Measurements from ENCODE around the gene HIF1A. TPM values are rescaled to one million over a fixed set of nuclear protein-coding genes. Genes with fewer than 3 reads are reported as not detected.
A peak's percentile ranks its signal among the peaks of the same experiment; 100 is the strongest.
"Not testable (repeated sequence)": the region's sequence is repeated elsewhere in the genome, so short reads cannot be mapped to it uniquely, and the experiment has no call there.

Gene HIF1A
- 100 to 1,000 TPM; 398 to 417 TPM for total RNA-seq

- H3K4me1 Mint-ChIP-seq (ENCODE audit: low read depth), result peaks cover 44% of the 10 kb centered on the region
- H3K27ac Mint-ChIP-seq, result peak within 1 kb of the TSS; percentile 93
- peak within 1 kb of the TSS; percentile 94 for H3K4me3 Mint-ChIP-seq
- H3K36me3 Mint-ChIP-seq (ENCODE audit: low read depth), result peaks cover 40% of the 10 kb centered on the region
- DNase-seq, result peak; percentile 98
- CTCF ChIA-PET, result interaction anchor here (0.6 to 0.9 kb wide), 3 partner anchors 13 to 100 kb away, joined by 3 to 5 read pairs (median 3); no protein-coding TSS in a partner anchor
- H3K9me3 Mint-ChIP-seq, result no peaks in the 10 kb centered on the region
- H3K27me3 Mint-ChIP-seq (ENCODE audit: low read depth), result no peaks in the 10 kb centered on the region
- intact Hi-C loops (cut with micrococcal nuclease), result loop anchor here (1.0 to 10.0 kb wide), 14 partner anchors 24 to 1450 kb away; partner anchors contain the start of gene PPM1A
Observed at GRCh38 chr14:61694830-61695694, at the start of gene HIF1A. Gene HIF1A, plus strand, starts transcription at chr14:61695513. Its CDS starts 292 bp downstream, at chr14:61695805.

- Mint-ChIP-seq H3K4me3 (no peak overlapping the region), H3K36me3 (ENCODE audit: low read depth) (no peaks in the 10 kb centered on the region), H3K4me1 (ENCODE audit: low read depth) (peaks cover 42% of the 10 kb centered on the region), H3K27ac (no peak overlapping the region), H3K9me3 (no peaks in the 10 kb centered on the region), H3K27me3 (ENCODE audit: low read depth) (no peaks in the 10 kb centered on the region)
- no peak for DNase-seq
- CTCF ChIA-PET, result no interaction called here
- intact Hi-C loops (cut with micrococcal nuclease), result no loop called here
Observed at GRCh38 chr14:61646366-61647116, 48.8 kb upstream of the HIF1A start.

- Mint-ChIP-seq H3K4me1 (ENCODE audit: low read depth) (peaks cover 37% of the 10 kb centered on the region), H3K27ac (no peak overlapping the region), H3K27me3 (ENCODE audit: low read depth) (no peaks in the 10 kb centered on the region), H3K36me3 (ENCODE audit: low read depth) (no peaks in the 10 kb centered on the region), H3K9me3 (no peaks in the 10 kb centered on the region), H3K4me3 (no peak overlapping the region)
- no peak for DNase-seq
- CTCF ChIA-PET, result interaction anchor here (0.7 to 1.4 kb wide), 3 partner anchors 9 to 51 kb away, joined by 3 to 4 read pairs (median 3); no protein-coding TSS in a partner anchor
- intact Hi-C loops (cut with micrococcal nuclease), result no loop called here
Observed at GRCh38 chr14:61647704-61648103, 47.6 kb upstream of the HIF1A start.

GRCh38 chr14:61648377-61648776, 46.9 kb upstream of the HIF1A start:
- DNase-seq, result no peak
- Mint-ChIP-seq H3K4me3 (no peak overlapping the region), H3K27me3 (ENCODE audit: low read depth) (no peaks in the 10 kb centered on the region), H3K4me1 (ENCODE audit: low read depth) (peaks cover 33% of the 10 kb centered on the region), H3K27ac (no peak overlapping the region), H3K9me3 (no peaks in the 10 kb centered on the region), H3K36me3 (ENCODE audit: low read depth) (no peaks in the 10 kb centered on the region)
- intact Hi-C loops (cut with micrococcal nuclease), result no loop called here
- CTCF ChIA-PET, result interaction anchor here (0.7 to 1.4 kb wide), 3 partner anchors 8 to 19 kb away, joined by 3 to 6 read pairs (median 4); no protein-coding TSS in a partner anchor

GRCh38 chr14:61649283-61649682, 46.0 kb upstream of the HIF1A start:
- no peak overlapping the region for H3K27ac Mint-ChIP-seq
- no peak overlapping the region for H3K4me3 Mint-ChIP-seq
- intact Hi-C loops (cut with micrococcal nuclease), result no loop called here
- no peaks in the 10 kb centered on the region for H3K27me3 Mint-ChIP-seq (ENCODE audit: low read depth)
- H3K4me1 Mint-ChIP-seq (ENCODE audit: low read depth), result peaks cover 27% of the 10 kb centered on the region
- DNase-seq, result no peak
- H3K36me3 Mint-ChIP-seq (ENCODE audit: low read depth), result no peaks in the 10 kb centered on the region
- CTCF ChIA-PET, result interaction anchor here (0.6 to 1.3 kb wide), 2 partner anchors 11 to 212 kb away, joined by 4 to 6 read pairs; no protein-coding TSS in a partner anchor
- no peaks in the 10 kb centered on the region for H3K9me3 Mint-ChIP-seq

GRCh38 chr14:61651355-61651754, 44.0 kb upstream of the HIF1A start:
- Mint-ChIP-seq H3K27me3 (ENCODE audit: low read depth) (no peaks in the 10 kb centered on the region), H3K4me3 (no peak overlapping the region), H3K9me3 (no peaks in the 10 kb centered on the region), H3K36me3 (ENCODE audit: low read depth) (no peaks in the 10 kb centered on the region), H3K27ac (no peak overlapping the region), H3K4me1 (ENCODE audit: low read depth) (peaks cover 29% of the 10 kb centered on the region)
- CTCF ChIA-PET, result no interaction called here
- intact Hi-C loops (cut with micrococcal nuclease), result no loop called here
- no peak for DNase-seq

- H3K4me1 Mint-ChIP-seq (ENCODE audit: low read depth), result peaks cover 35% of the 10 kb centered on the region
- no peaks in the 10 kb centered on the region for H3K9me3 Mint-ChIP-seq
Observed at GRCh38 chr14:61652526-61653262, 42.6 kb upstream of the HIF1A start.

GRCh38 chr14:61653507-61653906, 41.8 kb upstream of the HIF1A start:
- no peak overlapping the region for H3K4me3 Mint-ChIP-seq
- DNase-seq, result no peak
- no peaks in the 10 kb centered on the region for H3K27me3 Mint-ChIP-seq (ENCODE audit: low read depth)
- H3K9me3 Mint-ChIP-seq, result no peaks in the 10 kb centered on the region
- intact Hi-C loops (cut with micrococcal nuclease), result no loop called here
- no peak overlapping the region for H3K27ac Mint-ChIP-seq
- H3K4me1 Mint-ChIP-seq (ENCODE audit: low read depth), result peaks cover 29% of the 10 kb centered on the region
- CTCF ChIA-PET, result no interaction called here
- peaks cover 1% of the 10 kb centered on the region for H3K36me3 Mint-ChIP-seq (ENCODE audit: low read depth)

More at GRCh38 chr14:61652526-61653262, 42.6 kb upstream of the HIF1A start:
- no peak overlapping the region for H3K27ac Mint-ChIP-seq
- intact Hi-C loops (cut with micrococcal nuclease), result no loop called here
- CTCF ChIA-PET, result no interaction called here
- peaks cover 1% of the 10 kb centered on the region for H3K36me3 Mint-ChIP-seq (ENCODE audit: low read depth)
- no peak overlapping the region for H3K4me3 Mint-ChIP-seq
- no peaks in the 10 kb centered on the region for H3K27me3 Mint-ChIP-seq (ENCODE audit: low read depth)
- no peak for DNase-seq

- intact Hi-C loops (cut with micrococcal nuclease), result no loop called here
- Mint-ChIP-seq H3K9me3 (no peaks in the 10 kb centered on the region), H3K4me1 (ENCODE audit: low read depth) (peaks cover 29% of the 10 kb centered on the region), H3K27ac (no peak overlapping the region), H3K36me3 (ENCODE audit: low read depth) (peaks cover 1% of the 10 kb centered on the region), H3K27me3 (ENCODE audit: low read depth) (no peaks in the 10 kb centered on the region), H3K4me3 (no peak overlapping the region)
- CTCF ChIA-PET, result interaction anchor here (0.6 kb wide), 1 partner anchor 105 kb away, joined by 3 read pairs; no protein-coding TSS in a partner anchor
- no peak for DNase-seq
Observed at GRCh38 chr14:61654026-61654425, 41.3 kb upstream of the HIF1A start.

GRCh38 chr14:61655777-61656176, 39.5 kb upstream of the HIF1A start:
- Mint-ChIP-seq H3K4me3 (no peak overlapping the region), H3K9me3 (no peaks in the 10 kb centered on the region), H3K27me3 (ENCODE audit: low read depth) (no peaks in the 10 kb centered on the region), H3K27ac (no peak overlapping the region), H3K4me1 (ENCODE audit: low read depth) (peaks cover 36% of the 10 kb centered on the region), H3K36me3 (ENCODE audit: low read depth) (peaks cover 1% of the 10 kb centered on the region)
- intact Hi-C loops (cut with micrococcal nuclease), result no loop called here
- CTCF ChIA-PET, result interaction anchor here (0.7 to 1.6 kb wide), 2 partner anchors 150 to 180 kb away, joined by 3 read pairs; no protein-coding TSS in a partner anchor
- DNase-seq, result no peak

GRCh38 chr14:61656341-61656740, 39.0 kb upstream of the HIF1A start:
- intact Hi-C loops (cut with micrococcal nuclease), result no loop called here
- no peak for DNase-seq
- CTCF ChIA-PET, result interaction anchor here (0.7 to 1.6 kb wide), 3 partner anchors 8 to 181 kb away, joined by 3 to 4 read pairs (median 3); no protein-coding TSS in a partner anchor
- Mint-ChIP-seq H3K27me3 (ENCODE audit: low read depth) (no peaks in the 10 kb centered on the region), H3K4me3 (no peak overlapping the region), H3K4me1 (ENCODE audit: low read depth) (peaks cover 42% of the 10 kb centered on the region), H3K9me3 (no peaks in the 10 kb centered on the region), H3K36me3 (ENCODE audit: low read depth) (peaks cover 1% of the 10 kb centered on the region), H3K27ac (no peak overlapping the region)

GRCh38 chr14:61658111-61658510, 37.2 kb upstream of the HIF1A start:
- H3K27me3 Mint-ChIP-seq (ENCODE audit: low read depth); intact Hi-C loops (cut with micrococcal nuclease); H3K4me3 Mint-ChIP-seq; H3K27ac Mint-ChIP-seq; DNase-seq; CTCF ChIA-PET; H3K36me3 Mint-ChIP-seq (ENCODE audit: low read depth); H3K9me3 Mint-ChIP-seq: not testable (repeated sequence)
- peaks cover 60% of the 10 kb centered on the region for H3K4me1 Mint-ChIP-seq (ENCODE audit: low read depth)

All from activated naive CD4-positive, alpha-beta T cell treated with anti-CD3 and anti-CD28 coated beads for 36 hours (primary cell).